HepG2 (cell line): ENCODE measurements around the gene OR51G1. TPM values are rescaled to one million over a fixed set of nuclear protein-coding genes. Genes with fewer than 3 reads are reported as not detected.
A peak's percentile ranks its signal among the peaks of the same experiment; 100 is the strongest.

Source experiments
- ATAC-seq: fragments of 200-7000 bp; cut with Tn5 transposase; 3 replicates; pipeline ENCODE4 v1.9.1; 2020; ENCODE audit warnings: mild to moderate bottlenecking, moderate library complexity
- BruUV-seq: library from RNA; stranded (reverse); fragments of 400-500 nt; replicated peaks from 2 replicates; lab custom pipeline; 2021; lab: Mats Ljungman, UMichigan
- CTCF ChIA-PET: fragments of 300-600 bp; formaldehyde crosslinking; extraction: SDS; loops from one replicate; lab custom pipeline; 2021; ENCODE audit warnings: low total read pairs, inconsistent platforms, low intra/inter-chr PET ratio; lab: Yijun Ruan, JAX
- POLR2A ChIA-PET: fragments of 350-600 bp; sonication (Branson Sonifier 250); formaldehyde crosslinking; loops from one replicate; lab custom pipeline; 2020; ENCODE audit warnings: antibody characterized with exemption, inconsistent platforms; lab: Yijun Ruan, JAX
- DNase-seq: peaks from one replicate; pipeline ENCODE4 v3.0.0-alpha.2; 2015; ENCODE audit warnings: low spot score
- FAIRE-seq: peaks from 3 replicates; lab custom pipeline; 2011; peaks lifted over from hg19 to GRCh38; lab: Jason Lieb, UNC
- H2AFZ ChIP-seq: one replicate; pipeline ENCODE4 v1.6.1; 2011; ENCODE audit warnings: low read length, inconsistent platforms
- H3K27ac ChIP-seq: fragments of 300-600 bp; 3 replicates; pipeline ENCODE4 v1.8.0; 2011; ENCODE audit warnings: mixed run types, mild to moderate bottlenecking, mixed read lengths, low read length, inconsistent platforms; ENCODE audit not compliant: insufficient read depth; ENCODE audit errors: extremely low read length
- H3K27me3 ChIP-seq, 2 experiments: fragments of 200-600 bp in 1 of 2; 2 replicates in 1 of 2; 3 replicates in 1 of 2; pipeline versions ENCODE4 v1.6.0 to v1.8.0; 2011; ENCODE audit warnings: low read length in 2 of 2, mild to moderate bottlenecking in 2 of 2, moderate library complexity in 2 of 2, inconsistent platforms in 1 of 2; ENCODE audit not compliant: insufficient read depth in 2 of 2, control insufficient read depth in 1 of 2
- H3K36me3 ChIP-seq, 2 experiments: fragments of 200-600 bp in 1 of 2; replicated peaks in 1 of 2; 2 replicates in 1 of 2; 3 replicates in 1 of 2; pipeline versions ENCODE4 v1.5.1 to v1.8.0; 2011; ENCODE audit warnings: low read length in 2 of 2, inconsistent platforms in 1 of 2; ENCODE audit not compliant: insufficient read depth in 2 of 2, control insufficient read depth in 1 of 2
- H3K4me1 ChIP-seq: 2 replicates; pipeline ENCODE4 v1.5.1; 2012; ENCODE audit warnings: low read length, inconsistent platforms; ENCODE audit not compliant: insufficient read depth
- H3K4me2 ChIP-seq: 2 replicates; pipeline ENCODE4 v1.6.0; 2011; ENCODE audit warnings: low read depth, low read length, inconsistent platforms
- H3K4me3 ChIP-seq, 3 experiments: fragments of 200-600 bp in 1 of 3; sonication (generic), shearing (Covaris generic) in 1 of 3; replicated peaks in 1 of 3; 2 replicates each; pipeline ENCODE4 v1.5.1; 2011 to 2016; ENCODE audit warnings: low read length in 3 of 3, inconsistent platforms in 2 of 3, low read depth in 2 of 3, mild to moderate bottlenecking in 2 of 3, control low read depth in 1 of 3, mixed read lengths in 1 of 3; ENCODE audit not compliant: insufficient read depth in 1 of 3
- H3K79me2 ChIP-seq: one replicate; pipeline ENCODE4 v1.6.1; 2011; ENCODE audit warnings: low read length, inconsistent platforms; ENCODE audit not compliant: insufficient read depth
- H3K9ac ChIP-seq: 2 replicates; pipeline ENCODE4 v1.6.0; 2011; ENCODE audit warnings: mild to moderate bottlenecking, low read depth, low read length, inconsistent platforms; ENCODE audit not compliant: insufficient read depth
- H3K9me3 ChIP-seq: 2 replicates; pipeline ENCODE4 v1.5.1; 2012; ENCODE audit warnings: mild to moderate bottlenecking, low read length
- H4K20me1 ChIP-seq: 2 replicates; pipeline ENCODE4 v1.6.0; 2011; ENCODE audit warnings: inconsistent platforms, mild to moderate bottlenecking, low read length, moderate library complexity; ENCODE audit not compliant: insufficient read depth
- ASH2L ChIP-seq: fragments of 300-600, 200-600 bp; sonication (generic); IDR thresholded peaks from 2 replicates; pipeline ENCODE4 v1.7.0; 2017; ENCODE audit warnings: low read depth, mild to moderate bottlenecking, moderate library complexity, mixed read lengths, low read length; ENCODE audit not compliant: insufficient read length
- ATF1 ChIP-seq: IDR thresholded peaks from 2 replicates; pipeline ENCODE4 v1.6.1; 2016; ENCODE audit warnings: mild to moderate bottlenecking, control low read depth
- CEBPG ChIP-seq: IDR thresholded peaks from 2 replicates; pipeline ENCODE4 v1.6.1; 2016
- FOSL1 ChIP-seq: sonication (generic); formaldehyde crosslinking; IDR thresholded peaks from 2 replicates; pipeline ENCODE4 v1.9.0; 2021; ENCODE audit warnings: missing genetic modification reagents, borderline replicate concordance
- GPN1 ChIP-seq: sonication (generic); formaldehyde crosslinking; IDR thresholded peaks from 2 replicates; pipeline ENCODE4 v1.5.1; 2020; ENCODE audit warnings: missing genetic modification reagents, borderline replicate concordance
- JARID2 ChIP-seq: sonication (generic); formaldehyde crosslinking; IDR thresholded peaks from 2 replicates; pipeline ENCODE4 v1.8.1; 2023; ENCODE audit warnings: missing genetic modification reagents, inconsistent platforms; ENCODE audit not compliant: insufficient replicate concordance
- NFRKB ChIP-seq: fragments of 450-650 bp; IDR thresholded peaks from 2 replicates; pipeline ENCODE4 v1.6.1; 2017
- POGZ ChIP-seq: sonication (generic); formaldehyde crosslinking; IDR thresholded peaks from 2 replicates; pipeline ENCODE4 v1.4.0; 2020; ENCODE audit warnings: mild to moderate bottlenecking, missing genetic modification reagents
- TCF7 ChIP-seq: sonication (generic); IDR thresholded peaks from 2 replicates; pipeline ENCODE4 v1.6.1; 2016; ENCODE audit warnings: antibody characterized with exemption, low read depth
- ZBTB42 ChIP-seq: sonication (generic); formaldehyde crosslinking; IDR thresholded peaks from 2 replicates; pipeline ENCODE4 v1.5.0; 2020; ENCODE audit warnings: mild to moderate bottlenecking, missing genetic modification reagents
- ZNF331 ChIP-seq: sonication (generic); formaldehyde crosslinking; IDR thresholded peaks from 2 replicates; pipeline ENCODE4 v1.4.0; 2020; ENCODE audit warnings: missing genetic modification reagents
- ZNF7 ChIP-seq: IDR thresholded peaks from 2 replicates; pipeline ENCODE4 v1.6.1; 2016; ENCODE audit warnings: missing biosample characterization, missing genetic modification reagents
- ZNF703 ChIP-seq: sonication (generic); formaldehyde crosslinking; IDR thresholded peaks from 2 replicates; pipeline ENCODE4 v1.5.1; 2020; ENCODE audit warnings: missing genetic modification reagents, mild to moderate bottlenecking, moderate library complexity, borderline replicate concordance
- ZNF709 ChIP-seq: sonication (generic); formaldehyde crosslinking; IDR thresholded peaks from 2 replicates; pipeline ENCODE4 v1.5.0; 2020; ENCODE audit warnings: mild to moderate bottlenecking, missing genetic modification reagents
- in situ Hi-C: cut with HindIII; loops from 2 replicates; pipeline ENCODE4 v1.10.0; 2017; ENCODE audit warnings: low pct_unique_long_range_greater_than_20kb; ENCODE audit not compliant: extremely low pct_ligation_motif_present
- intact Hi-C: fragments of 100-400 bp; cut with micrococcal nuclease; formaldehyde crosslinking; loops from one replicate; pipeline ENCODE4 v1.10.0; 2022; ENCODE audit not compliant: unreplicated experiment
- polyA plus RNA-seq, 8 experiments: library from polyadenylated mRNA; depleted of rRNA in 3 of 8; stranded (reverse) in 7 of 8; unstranded in 1 of 8; fragments of >200 nt; fragmentation: Illumina TruSeq in 4 of 8; extraction: Trizol in 4 of 8; gene quantifications; 2 replicates each; pipeline versions ENCODE4 v1.2.1 to v1.2.3, GENCODE V29; 2011 to 2016; ENCODE audit warnings: low read depth in 4 of 8, missing spikeins in 1 of 8, mixed read lengths in 1 of 8; ENCODE audit not compliant: insufficient read depth in 1 of 8
- total RNA-seq, 5 experiments: library from RNA; depleted of rRNA; stranded (reverse); fragments of >200 nt; fragmentation: Illumina TruSeq; extraction: Trizol; gene quantifications; 2 replicates each; pipeline ENCODE4 v1.2.3, GENCODE V29; 2016; ENCODE audit warnings: low read depth in 1 of 5
- TF ChIP-seq, protein P1 (sequence below): sonication (generic); formaldehyde crosslinking; IDR thresholded peaks from 2 replicates; pipeline ENCODE4 v1.4.0; 2020; ENCODE audit warnings: missing genetic modification reagents
- TF ChIP-seq, protein P2 (sequence below): sonication (generic); formaldehyde crosslinking; conservative IDR thresholded peaks from 2 replicates; pipeline ENCODE4 v1.4.0; 2020; ENCODE audit warnings: missing genetic modification reagents
- TF ChIP-seq, protein P3 (sequence below): sonication (generic); formaldehyde crosslinking; IDR thresholded peaks from 2 replicates; pipeline ENCODE4 v1.4.0; 2020; ENCODE audit warnings: missing genetic modification reagents

Gene OR51G1
- total and polyA plus RNA-seq, 2 of the 13 experiments (the other 11 are each of a cell fraction or from before 2014, with no cell fraction given) = not detected

DNA sequence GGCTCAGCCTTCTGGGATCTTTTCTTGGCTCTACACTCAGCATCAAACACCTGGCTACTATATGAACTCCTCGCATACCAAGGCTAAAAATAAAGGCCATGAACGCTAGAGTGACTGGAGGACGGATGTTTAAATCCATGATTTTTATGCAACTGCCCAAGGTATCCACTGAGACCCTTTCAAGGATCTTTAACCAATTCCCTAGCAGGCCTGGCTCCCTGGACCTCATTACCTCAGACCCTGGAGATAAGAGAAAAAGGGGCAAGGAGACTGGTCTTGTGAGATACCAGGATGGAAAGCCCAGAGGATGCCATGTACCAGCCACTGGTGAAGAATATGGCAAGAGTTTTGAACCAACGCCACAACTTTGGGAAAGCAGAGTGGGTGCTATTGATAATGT, 4.9 kb downstream of the OR51G1 start, which contains the start of gene OR51G2 (continued):
- TF ChIP-seq, protein P1, sequence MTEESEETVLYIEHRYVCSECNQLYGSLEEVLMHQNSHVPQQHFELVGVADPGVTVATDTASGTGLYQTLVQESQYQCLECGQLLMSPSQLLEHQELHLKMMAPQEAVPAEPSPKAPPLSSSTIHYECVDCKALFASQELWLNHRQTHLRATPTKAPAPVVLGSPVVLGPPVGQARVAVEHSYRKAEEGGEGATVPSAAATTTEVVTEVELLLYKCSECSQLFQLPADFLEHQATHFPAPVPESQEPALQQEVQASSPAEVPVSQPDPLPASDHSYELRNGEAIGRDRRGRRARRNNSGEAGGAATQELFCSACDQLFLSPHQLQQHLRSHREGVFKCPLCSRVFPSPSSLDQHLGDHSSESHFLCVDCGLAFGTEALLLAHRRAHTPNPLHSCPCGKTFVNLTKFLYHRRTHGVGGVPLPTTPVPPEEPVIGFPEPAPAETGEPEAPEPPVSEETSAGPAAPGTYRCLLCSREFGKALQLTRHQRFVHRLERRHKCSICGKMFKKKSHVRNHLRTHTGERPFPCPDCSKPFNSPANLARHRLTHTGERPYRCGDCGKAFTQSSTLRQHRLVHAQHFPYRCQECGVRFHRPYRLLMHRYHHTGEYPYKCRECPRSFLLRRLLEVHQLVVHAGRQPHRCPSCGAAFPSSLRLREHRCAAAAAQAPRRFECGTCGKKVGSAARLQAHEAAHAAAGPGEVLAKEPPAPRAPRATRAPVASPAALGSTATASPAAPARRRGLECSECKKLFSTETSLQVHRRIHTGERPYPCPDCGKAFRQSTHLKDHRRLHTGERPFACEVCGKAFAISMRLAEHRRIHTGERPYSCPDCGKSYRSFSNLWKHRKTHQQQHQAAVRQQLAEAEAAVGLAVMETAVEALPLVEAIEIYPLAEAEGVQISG (CRISPR knock-in tag) = no peak
- TF ChIP-seq, protein P2, sequence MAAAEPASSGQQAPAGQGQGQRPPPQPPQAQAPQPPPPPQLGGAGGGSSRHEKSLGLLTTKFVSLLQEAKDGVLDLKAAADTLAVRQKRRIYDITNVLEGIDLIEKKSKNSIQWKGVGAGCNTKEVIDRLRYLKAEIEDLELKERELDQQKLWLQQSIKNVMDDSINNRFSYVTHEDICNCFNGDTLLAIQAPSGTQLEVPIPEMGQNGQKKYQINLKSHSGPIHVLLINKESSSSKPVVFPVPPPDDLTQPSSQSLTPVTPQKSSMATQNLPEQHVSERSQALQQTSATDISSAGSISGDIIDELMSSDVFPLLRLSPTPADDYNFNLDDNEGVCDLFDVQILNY = no peak
- no peak for TF ChIP-seq FOSL1 (CRISPR knock-in tag)

DNA sequence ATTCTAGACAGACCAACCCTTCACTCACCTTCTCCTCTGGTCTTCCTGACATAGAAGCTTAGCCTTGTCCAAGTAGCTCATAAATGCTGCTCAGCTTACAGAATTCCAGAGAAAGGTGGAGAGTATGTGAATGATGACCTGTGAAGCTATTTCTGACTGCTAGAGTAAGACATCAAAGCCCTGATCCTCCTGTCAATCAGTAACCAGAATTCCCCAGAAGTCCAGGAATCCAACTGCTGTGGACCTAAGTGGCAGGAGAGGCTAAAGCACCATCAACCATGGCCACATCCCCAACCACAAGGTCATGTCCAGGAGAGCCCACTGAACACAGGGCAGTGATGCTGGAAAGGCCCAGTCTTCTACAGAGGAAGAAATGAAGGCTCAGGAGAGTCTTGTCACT, 7.6 kb downstream of the OR51G1 start:
- H3K27me3 ChIP-seq = no peaks in the 10 kb centered on the region; a peak in 2 of 5 replicates
- ChIA-PET POLR2A (no interaction called here), CTCF (no interaction called here)
- BruUV-seq = no TSS peak
- ATAC-seq (peak; percentile 83), DNase-seq (peak; percentile 31), FAIRE-seq (peak; percentile 44)
- no peaks in the 10 kb centered on the region for H3K79me2 ChIP-seq
- no peaks in the 10 kb centered on the region for H3K9me3 ChIP-seq
- H3K27ac ChIP-seq = no peak overlapping the region
- H3K4me2 ChIP-seq = no peak overlapping the region
- no peak overlapping the region for H2AFZ ChIP-seq
- no peaks in the 10 kb centered on the region for H3K4me1 ChIP-seq
- no peaks in the 10 kb centered on the region for H4K20me1 ChIP-seq
- intact Hi-C loops = no loop called here
- H3K9ac ChIP-seq = no peak overlapping the region
- H3K36me3 ChIP-seq = no peaks in the 10 kb centered on the region
- H3K4me3 ChIP-seq = no peak overlapping the region
- in situ Hi-C loops = no loop called here
- TF ChIP-seq, protein P3, sequence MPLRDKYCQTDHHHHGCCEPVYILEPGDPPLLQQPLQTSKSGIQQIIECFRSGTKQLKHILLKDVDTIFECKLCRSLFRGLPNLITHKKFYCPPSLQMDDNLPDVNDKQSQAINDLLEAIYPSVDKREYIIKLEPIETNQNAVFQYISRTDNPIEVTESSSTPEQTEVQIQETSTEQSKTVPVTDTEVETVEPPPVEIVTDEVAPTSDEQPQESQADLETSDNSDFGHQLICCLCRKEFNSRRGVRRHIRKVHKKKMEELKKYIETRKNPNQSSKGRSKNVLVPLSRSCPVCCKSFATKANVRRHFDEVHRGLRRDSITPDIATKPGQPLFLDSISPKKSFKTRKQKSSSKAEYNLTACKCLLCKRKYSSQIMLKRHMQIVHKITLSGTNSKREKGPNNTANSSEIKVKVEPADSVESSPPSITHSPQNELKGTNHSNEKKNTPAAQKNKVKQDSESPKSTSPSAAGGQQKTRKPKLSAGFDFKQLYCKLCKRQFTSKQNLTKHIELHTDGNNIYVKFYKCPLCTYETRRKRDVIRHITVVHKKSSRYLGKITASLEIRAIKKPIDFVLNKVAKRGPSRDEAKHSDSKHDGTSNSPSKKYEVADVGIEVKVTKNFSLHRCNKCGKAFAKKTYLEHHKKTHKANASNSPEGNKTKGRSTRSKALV (CRISPR knock-in tag) = no peak
- TF ChIP-seq POGZ (CRISPR knock-in tag) = no peak
- TF ChIP-seq TCF7 = 0 out of 2 replicates have a peak, but pooled peaks have one; percentile 8
- TF ChIP-seq CEBPG (CRISPR knock-in tag) = no peak
- no peak for TF ChIP-seq NFRKB
- TF ChIP-seq ZNF331 = no peak
- TF ChIP-seq JARID2 (CRISPR knock-in tag) = no peak
- TF ChIP-seq ZBTB42 (CRISPR knock-in tag) = no peak
- TF ChIP-seq ZNF7 = no peak
- TF ChIP-seq GPN1 (CRISPR knock-in tag) = no peak
- no peak for TF ChIP-seq ZNF709 (CRISPR knock-in tag)
- TF ChIP-seq ATF1 (CRISPR knock-in tag) = no peak
- no peak for TF ChIP-seq ZNF703 (CRISPR knock-in tag)
- TF ChIP-seq ASH2L = no peak
